Measurements from ENCODE around the gene TRIM6.
"Not testable (repeated sequence)": the region's sequence is repeated elsewhere in the genome, so short reads cannot be mapped to it uniquely, and the experiment has no call there.

The TRIM6 gene

DNA sequence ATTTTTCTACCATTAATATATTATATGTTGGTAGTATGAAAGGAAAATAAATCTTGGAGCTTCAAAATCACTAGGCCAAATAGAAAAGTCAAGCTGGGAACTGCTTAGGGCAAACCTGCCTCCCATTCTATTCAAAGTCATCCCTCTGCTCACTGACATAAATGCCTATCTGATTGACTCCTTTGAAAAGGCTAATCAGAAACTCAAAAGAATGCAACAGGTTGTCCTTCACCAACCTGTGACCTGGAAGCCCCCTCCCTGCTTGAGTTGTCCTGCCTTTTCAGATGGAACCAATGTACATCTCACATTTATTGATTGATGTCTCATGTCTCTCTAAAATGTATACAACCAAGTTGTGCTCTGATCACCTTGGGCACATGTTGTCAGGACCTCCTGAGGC is 25.1 kb downstream of the TRIM6 start:
- Mint-ChIP-seq H3K4me3 (no peak overlapping the region), H3K36me3 (no peaks in the 10 kb centered on the region), H3K9me3 (no peaks in the 10 kb centered on the region), H3K4me1 (peaks cover 14% of the 10 kb centered on the region), H3K27me3 (no peaks in the 10 kb centered on the region), H3K27ac (no peak overlapping the region)
- DNase-seq (ENCODE audit: low spot score in 2 of 2) (no peak), ATAC-seq (ENCODE audit: low read depth) (no peak)

GRCh38 chr11:5622802-5623201 is 26.4 kb downstream of the TRIM6 start:
- H3K36me3 Mint-ChIP-seq: peaks cover 6% of the 10 kb centered on the region
- H3K9me3 Mint-ChIP-seq: no peaks in the 10 kb centered on the region
- H3K4me3 Mint-ChIP-seq: no peak overlapping the region
- peaks cover 26% of the 10 kb centered on the region for H3K4me1 Mint-ChIP-seq
- DNase-seq (ENCODE audit: low spot score in 2 of 2): no peak
- H3K27ac Mint-ChIP-seq: no peak overlapping the region
- H3K27me3 Mint-ChIP-seq: no peaks in the 10 kb centered on the region
- ATAC-seq (ENCODE audit: low read depth): no peak

DNA sequence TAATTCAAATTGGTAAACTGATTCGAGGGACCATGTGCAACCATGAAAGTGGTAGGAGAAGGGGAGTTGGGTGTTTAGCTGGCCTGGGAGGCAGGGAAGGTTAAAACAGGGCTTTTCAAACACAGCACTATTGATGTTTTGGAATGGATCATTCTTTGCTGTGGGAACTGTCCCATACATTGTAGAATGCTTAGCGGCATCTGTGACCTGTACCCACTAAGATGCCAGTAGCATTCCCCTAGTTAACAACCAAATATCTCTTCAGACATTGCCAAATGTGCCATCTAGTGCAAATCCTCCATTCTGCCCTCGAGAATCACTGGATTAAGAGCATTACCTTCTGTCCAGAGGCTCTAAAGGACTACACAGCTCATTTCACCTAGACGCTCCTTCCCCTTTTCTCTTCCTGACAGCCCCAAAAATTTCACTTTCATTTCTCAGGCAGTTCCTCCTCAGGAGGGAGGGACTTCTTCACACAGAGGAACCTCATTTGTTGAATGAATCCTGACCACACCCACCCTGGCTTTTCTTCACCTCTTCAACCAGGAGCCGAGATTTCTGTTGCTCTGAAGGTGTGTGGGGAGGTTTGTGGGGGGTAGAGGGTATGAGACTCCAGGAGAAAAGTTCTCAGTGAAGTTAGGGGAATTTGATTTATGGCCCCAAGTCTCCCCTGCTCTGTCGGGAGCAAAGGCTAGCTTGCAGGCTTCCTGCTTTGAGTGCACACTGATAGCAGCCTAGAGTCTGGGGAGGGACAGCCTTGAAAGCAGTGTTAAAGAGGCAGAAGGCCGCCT is 28.2 kb downstream of the TRIM6 start, which contains the start of gene TRIM34:
TRIM34 (plus strand) TSS at position 513 of the 791 bp plus-strand sequence. CDS start 7,331 bp downstream, outside the sequence.
- H3K9me3 Mint-ChIP-seq: no peaks in the 10 kb centered on the region
- DNase-seq (ENCODE audit: low spot score in 2 of 2) (peak; percentile 45 to 71), ATAC-seq (ENCODE audit: low read depth) (peak; percentile 97)
- no peaks in the 10 kb centered on the region for H3K27me3 Mint-ChIP-seq
- peak within 1 kb of the TSS; percentile 90 for H3K27ac Mint-ChIP-seq
- peaks cover 13% of the 10 kb centered on the region for H3K36me3 Mint-ChIP-seq
- peak within 1 kb of the TSS; percentile 89 for H3K4me3 Mint-ChIP-seq
- peaks cover 26% of the 10 kb centered on the region for H3K4me1 Mint-ChIP-seq

- peaks cover 29% of the 10 kb centered on the region for H3K4me1 Mint-ChIP-seq
- ATAC-seq (ENCODE audit: low read depth) (no peak), DNase-seq (ENCODE audit: low spot score in 2 of 2) (no peak)
- peak overlapping the region; percentile 90 for H3K27ac Mint-ChIP-seq
- H3K9me3 Mint-ChIP-seq: no peaks in the 10 kb centered on the region
- H3K4me3 Mint-ChIP-seq: peak overlapping the region; percentile 89
- no peaks in the 10 kb centered on the region for H3K27me3 Mint-ChIP-seq
- peaks cover 15% of the 10 kb centered on the region for H3K36me3 Mint-ChIP-seq
Measured at GRCh38 chr11:5625281-5625680, 28.8 kb downstream of the TRIM6 start.

GRCh38 chr11:5626196-5626595 is 29.8 kb downstream of the TRIM6 start:
- Mint-ChIP-seq H3K4me3 (peak overlapping the region; percentile 89), H3K36me3 (peaks cover 20% of the 10 kb centered on the region), H3K4me1 (peaks cover 36% of the 10 kb centered on the region), H3K27me3 (no peaks in the 10 kb centered on the region), H3K9me3 (no peaks in the 10 kb centered on the region), H3K27ac (no peak overlapping the region)
- DNase-seq (ENCODE audit: low spot score in 2 of 2) (no peak), ATAC-seq (ENCODE audit: low read depth) (no peak)

DNA sequence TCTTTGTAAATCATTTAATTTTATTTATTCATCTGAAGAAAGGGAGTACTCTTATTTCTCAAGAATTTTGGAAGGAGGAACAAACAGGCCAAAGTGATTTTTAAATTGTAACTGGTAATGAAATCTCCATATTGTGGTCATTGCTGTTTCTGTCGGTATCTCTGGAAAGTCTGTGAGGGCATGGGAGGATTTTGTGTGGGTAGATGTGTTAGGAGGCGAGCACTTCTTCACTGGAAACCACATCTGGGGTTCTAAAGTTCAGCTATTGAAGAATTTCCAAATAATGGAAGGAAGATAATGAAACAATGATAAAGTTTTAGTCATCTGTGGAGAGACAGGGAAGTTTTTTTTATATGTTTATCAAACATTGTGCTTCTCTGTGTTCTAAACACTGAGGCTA is 35.0 kb downstream of the TRIM6 start:
- Mint-ChIP-seq H3K9me3 (no peaks in the 10 kb centered on the region), H3K4me1 (peaks cover 44% of the 10 kb centered on the region), H3K27me3 (no peaks in the 10 kb centered on the region), H3K27ac (peak overlapping the region; percentile 90), H3K4me3 (peak overlapping the region; percentile 80), H3K36me3 (peaks cover 44% of the 10 kb centered on the region)
- ATAC-seq (ENCODE audit: low read depth): no peak
- DNase-seq (ENCODE audit: low spot score in 2 of 2): no peak

DNA sequence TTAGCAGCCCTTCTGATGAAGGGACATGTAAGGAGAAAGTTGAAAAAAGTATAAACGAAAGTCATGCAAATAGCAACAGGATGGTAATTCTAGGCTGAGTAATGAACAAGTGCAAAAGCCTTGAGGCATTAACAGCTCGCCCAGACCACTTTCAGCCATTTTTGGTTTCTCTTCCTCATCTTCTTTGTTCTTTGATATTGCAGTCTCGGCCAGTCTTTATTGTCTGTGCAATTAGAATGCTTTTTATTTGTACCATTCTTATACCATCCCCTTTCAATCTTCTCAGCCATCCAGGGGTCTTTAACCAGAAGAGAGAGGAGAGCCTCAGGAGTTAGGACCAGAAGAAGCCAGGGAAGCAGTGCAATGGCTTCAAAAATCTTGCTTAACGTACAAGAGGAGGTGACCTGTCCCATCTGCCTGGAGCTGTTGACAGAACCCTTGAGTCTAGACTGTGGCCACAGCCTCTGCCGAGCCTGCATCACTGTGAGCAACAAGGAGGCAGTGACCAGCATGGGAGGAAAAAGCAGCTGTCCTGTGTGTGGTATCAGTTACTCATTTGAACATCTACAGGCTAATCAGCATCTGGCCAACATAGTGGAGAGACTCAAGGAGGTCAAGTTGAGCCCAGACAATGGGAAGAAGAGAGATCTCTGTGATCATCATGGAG is 35.7 kb downstream of the TRIM6 start:
- Mint-ChIP-seq H3K27me3 (no peaks in the 10 kb centered on the region), H3K27ac (peak overlapping the region; percentile 90), H3K4me3 (peak overlapping the region; percentile 80), H3K36me3 (peaks cover 41% of the 10 kb centered on the region), H3K9me3 (no peaks in the 10 kb centered on the region), H3K4me1 (peaks cover 39% of the 10 kb centered on the region)
- DNase-seq (ENCODE audit: low spot score in 2 of 2): peak; percentile 24 to 39
- ATAC-seq (ENCODE audit: low read depth): peak; percentile 98

- Mint-ChIP-seq H3K4me3 (no peak overlapping the region), H3K36me3 (peaks cover 49% of the 10 kb centered on the region)
Measured at GRCh38 chr11:5639953-5640352, 43.5 kb downstream of the TRIM6 start.

GRCh38 chr11:5643585-5643984 is 47.1 kb downstream of the TRIM6 start:
- H3K36me3 Mint-ChIP-seq: peaks cover 38% of the 10 kb centered on the region
- H3K9me3 Mint-ChIP-seq: no peaks in the 10 kb centered on the region
- H3K27me3 Mint-ChIP-seq: no peaks in the 10 kb centered on the region
- no peak for ATAC-seq (ENCODE audit: low read depth)
- H3K4me3 Mint-ChIP-seq: no peak overlapping the region
- H3K27ac Mint-ChIP-seq: no peak overlapping the region
- H3K4me1 Mint-ChIP-seq: no peaks in the 10 kb centered on the region
- no peak for DNase-seq (ENCODE audit: low spot score in 2 of 2)

More at GRCh38 chr11:5639953-5640352, 43.5 kb downstream of the TRIM6 start:
- Mint-ChIP-seq H3K27me3 (no peaks in the 10 kb centered on the region), H3K4me1 (peaks cover 4% of the 10 kb centered on the region), H3K9me3 (no peaks in the 10 kb centered on the region), H3K27ac (no peak overlapping the region)
- no peak for ATAC-seq (ENCODE audit: low read depth)
- DNase-seq (ENCODE audit: low spot score in 2 of 2): no peak

DNA sequence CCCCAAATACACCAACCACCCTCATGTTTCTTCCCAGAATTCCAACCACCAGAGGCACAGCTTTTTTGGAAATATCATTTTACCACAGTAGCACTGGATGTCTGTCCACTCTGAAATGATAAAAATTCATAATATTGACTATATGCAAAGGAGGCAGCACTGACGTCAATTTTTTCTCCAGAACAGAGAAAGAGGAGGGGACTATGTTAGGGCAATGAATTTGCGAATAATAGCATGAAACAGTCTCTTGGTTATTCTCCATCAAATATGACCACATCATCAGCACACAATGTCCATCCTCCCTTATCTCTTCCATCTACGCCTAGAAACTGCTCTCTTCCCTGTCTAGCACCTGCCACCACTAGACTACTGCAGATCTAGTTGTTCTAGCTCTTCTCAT is 49.7 kb downstream of the TRIM6 start:
- Mint-ChIP-seq H3K27me3 (no peaks in the 10 kb centered on the region), H3K4me1 (no peaks in the 10 kb centered on the region), H3K36me3 (peaks cover 28% of the 10 kb centered on the region), H3K9me3 (no peaks in the 10 kb centered on the region), H3K4me3 (no peak overlapping the region), H3K27ac (peak overlapping the region; percentile 33)
- no peak for DNase-seq (ENCODE audit: low spot score in 2 of 2)
- no peak for ATAC-seq (ENCODE audit: low read depth)

GRCh38 chr11:5655474-5655873 is 59.0 kb downstream of the TRIM6 start:
- H3K36me3 Mint-ChIP-seq: peaks cover 18% of the 10 kb centered on the region
- no peak overlapping the region for H3K4me3 Mint-ChIP-seq
- no peak for DNase-seq (ENCODE audit: low spot score in 2 of 2)
- no peak overlapping the region for H3K27ac Mint-ChIP-seq
- ATAC-seq (ENCODE audit: low read depth): no peak
- H3K9me3 Mint-ChIP-seq: peaks cover 2% of the 10 kb centered on the region
- H3K27me3 Mint-ChIP-seq: no peaks in the 10 kb centered on the region
- no peaks in the 10 kb centered on the region for H3K4me1 Mint-ChIP-seq

GRCh38 chr11:5656956-5657355 is 60.5 kb downstream of the TRIM6 start:
- H3K4me3 Mint-ChIP-seq; ATAC-seq (ENCODE audit: low read depth); H3K27ac Mint-ChIP-seq; H3K4me1 Mint-ChIP-seq; DNase-seq (ENCODE audit: low spot score in 2 of 2); H3K9me3 Mint-ChIP-seq; H3K27me3 Mint-ChIP-seq: not testable (repeated sequence)
- H3K36me3 Mint-ChIP-seq: peaks cover 18% of the 10 kb centered on the region

GRCh38 chr11:5658318-5658717 is 61.9 kb downstream of the TRIM6 start:
- Mint-ChIP-seq H3K27ac (no peak overlapping the region), H3K4me1 (no peaks in the 10 kb centered on the region), H3K36me3 (peaks cover 15% of the 10 kb centered on the region), H3K4me3 (no peak overlapping the region), H3K27me3 (no peaks in the 10 kb centered on the region), H3K9me3 (no peaks in the 10 kb centered on the region)
- DNase-seq (ENCODE audit: low spot score in 2 of 2) (no peak), ATAC-seq (ENCODE audit: low read depth) (no peak)

Measured in memory B cell (primary cell).